Measurements from ENCODE around the gene CDH4. TPM values are rescaled to one million over a fixed set of nuclear protein-coding genes. Genes with fewer than 3 reads are reported as not detected.

Gene CDH4
- total RNA-seq, 1 donor from 2014 or later, result 0.99 TPM

DNA sequence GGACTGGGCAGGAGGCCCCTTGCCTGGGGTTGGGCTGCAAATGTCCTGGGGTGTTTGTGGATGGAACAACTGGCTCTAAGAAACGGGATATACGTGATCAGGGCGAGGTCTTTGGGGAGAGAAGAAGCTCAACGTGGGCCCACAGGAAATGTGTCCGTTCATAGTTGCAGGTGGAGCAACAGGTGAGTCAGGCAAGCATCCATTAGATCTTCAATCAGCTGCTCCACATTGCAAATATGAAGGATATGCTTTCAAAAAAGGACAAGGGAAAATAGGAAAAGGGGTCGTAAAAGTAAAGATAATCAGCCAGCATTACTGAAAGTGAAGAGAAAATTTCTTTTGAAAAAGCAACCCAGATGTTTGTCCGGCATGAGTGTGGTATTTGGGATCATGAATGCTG is 251.0 kb downstream of the CDH4 start:
- Mint-ChIP-seq H3K4me3 (ENCODE audit: unreplicated experiment) (no peak overlapping the region), H3K36me3 (ENCODE audit: low read depth) (no peaks in the 10 kb centered on the region), H3K27ac (ENCODE audit: unreplicated experiment) (no peak overlapping the region), H3K27me3 (ENCODE audit: low read depth) (peaks cover 7% of the 10 kb centered on the region), H3K4me1 (ENCODE audit: low read depth) (peaks cover 14% of the 10 kb centered on the region), H3K9me3 (ENCODE audit: low read depth) (no peaks in the 10 kb centered on the region)
- no peak for TF ChIP-seq CTCF (IDR thresholded peaks at IDR 0.05)
- no peak for DNase-seq (ENCODE audit: low spot score)

DNA sequence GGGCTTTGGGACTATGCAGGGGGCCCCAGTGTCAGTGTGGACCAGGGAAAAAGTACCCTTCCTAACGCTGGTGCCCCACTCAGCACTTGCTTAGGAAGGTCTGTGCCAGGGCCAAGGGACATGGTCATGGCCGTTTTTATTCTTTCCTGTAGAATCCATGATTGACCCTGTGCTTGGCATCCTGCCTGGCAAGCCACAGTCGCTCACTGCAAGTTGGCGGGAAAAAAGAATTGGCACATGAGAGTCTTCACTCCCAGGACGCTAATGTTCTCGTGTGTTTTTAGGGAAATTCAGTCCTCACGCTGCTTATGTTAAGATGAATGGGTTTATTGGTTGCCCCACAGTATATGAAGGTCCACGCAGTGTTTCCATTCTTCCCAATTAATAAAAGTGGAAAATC is 253.4 kb downstream of the CDH4 start:
- H3K4me3 Mint-ChIP-seq (ENCODE audit: unreplicated experiment), result no peak overlapping the region
- H3K27me3 Mint-ChIP-seq (ENCODE audit: low read depth), result peaks cover 10% of the 10 kb centered on the region
- H3K36me3 Mint-ChIP-seq (ENCODE audit: low read depth), result no peaks in the 10 kb centered on the region
- no peak overlapping the region for H3K27ac Mint-ChIP-seq (ENCODE audit: unreplicated experiment)
- peaks cover 9% of the 10 kb centered on the region for H3K4me1 Mint-ChIP-seq (ENCODE audit: low read depth)
- no peak for TF ChIP-seq CTCF (IDR thresholded peaks at IDR 0.05)
- no peak for DNase-seq (ENCODE audit: low spot score)
- H3K9me3 Mint-ChIP-seq (ENCODE audit: low read depth), result no peaks in the 10 kb centered on the region

GRCh38 chr20:61507778-61508177 is 255.7 kb downstream of the CDH4 start:
- DNase-seq (ENCODE audit: low spot score), result no peak
- Mint-ChIP-seq H3K36me3 (ENCODE audit: low read depth) (no peaks in the 10 kb centered on the region), H3K4me3 (ENCODE audit: unreplicated experiment) (no peak overlapping the region), H3K4me1 (ENCODE audit: low read depth) (no peaks in the 10 kb centered on the region), H3K9me3 (ENCODE audit: low read depth) (no peaks in the 10 kb centered on the region), H3K27ac (ENCODE audit: unreplicated experiment) (no peak overlapping the region), H3K27me3 (ENCODE audit: low read depth) (peaks cover 10% of the 10 kb centered on the region)
- no peak for TF ChIP-seq CTCF (IDR thresholded peaks at IDR 0.05)

DNA sequence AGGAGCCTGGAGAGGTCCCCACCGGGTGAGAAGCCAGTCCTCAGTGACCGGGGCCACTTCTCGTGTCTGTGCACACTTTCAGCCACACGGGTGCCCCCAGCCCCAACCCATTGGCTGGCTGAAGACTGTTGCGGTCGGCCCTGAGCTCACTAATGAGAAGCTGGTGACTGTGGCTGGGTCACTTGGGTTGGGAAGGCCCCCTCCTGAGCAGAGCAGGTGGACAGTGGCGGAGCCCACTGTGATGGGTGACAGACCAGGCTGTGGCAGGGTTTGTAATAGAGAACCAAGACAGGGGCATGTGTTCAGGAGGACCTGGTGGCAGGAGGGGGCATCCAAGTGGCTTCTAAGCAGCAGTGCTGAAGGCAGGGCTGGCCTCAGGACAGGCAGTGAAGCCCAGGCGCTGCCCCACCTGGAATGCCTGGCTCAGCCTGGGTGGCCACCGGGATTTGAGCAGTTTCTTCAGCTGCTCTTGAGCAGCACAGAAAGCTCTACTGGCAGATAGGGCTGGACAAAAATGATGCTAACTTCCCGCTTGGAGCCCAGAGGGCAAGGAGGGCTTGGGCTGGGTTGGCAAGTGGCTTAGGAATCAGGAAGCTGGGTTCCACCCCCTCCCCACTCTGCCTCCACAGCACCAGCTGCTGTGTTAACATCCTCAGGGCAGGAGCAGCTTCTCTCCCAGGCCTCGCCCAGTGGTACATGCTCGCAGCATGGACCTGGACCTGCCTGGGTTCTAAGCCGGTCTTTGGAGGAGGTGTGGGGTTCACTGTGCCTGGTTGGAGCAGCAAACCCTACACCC is 256.4 kb downstream of the CDH4 start:
- no peak for DNase-seq (ENCODE audit: low spot score)
- H3K4me1 Mint-ChIP-seq (ENCODE audit: low read depth), result no peaks in the 10 kb centered on the region
- no peaks in the 10 kb centered on the region for H3K36me3 Mint-ChIP-seq (ENCODE audit: low read depth)
- H3K9me3 Mint-ChIP-seq (ENCODE audit: low read depth), result no peaks in the 10 kb centered on the region
- no peak overlapping the region for H3K4me3 Mint-ChIP-seq (ENCODE audit: unreplicated experiment)
- peaks cover 10% of the 10 kb centered on the region for H3K27me3 Mint-ChIP-seq (ENCODE audit: low read depth)
- TF ChIP-seq CTCF (IDR thresholded peaks at IDR 0.05), result no peak
- H3K27ac Mint-ChIP-seq (ENCODE audit: unreplicated experiment), result no peak overlapping the region

GRCh38 chr20:61510778-61511330 is 258.8 kb downstream of the CDH4 start:
- H3K4me1 Mint-ChIP-seq (ENCODE audit: low read depth), result no peaks in the 10 kb centered on the region
- TF ChIP-seq CTCF (IDR thresholded peaks at IDR 0.05), result no peak
- no peaks in the 10 kb centered on the region for H3K36me3 Mint-ChIP-seq (ENCODE audit: low read depth)
- H3K9me3 Mint-ChIP-seq (ENCODE audit: low read depth), result no peaks in the 10 kb centered on the region
- DNase-seq (ENCODE audit: low spot score), result no peak
- H3K27me3 Mint-ChIP-seq (ENCODE audit: low read depth), result peaks cover 9% of the 10 kb centered on the region
- no peak overlapping the region for H3K4me3 Mint-ChIP-seq (ENCODE audit: unreplicated experiment)
- no peak overlapping the region for H3K27ac Mint-ChIP-seq (ENCODE audit: unreplicated experiment)
